GM19328 (cell line): Measurements from ENCODE around the gene TST.

Source experiments
- ATAC-seq: cut with Tn5 transposase; IDR thresholded peaks from one replicate; pipeline ENCODE4 v1.9.1; 2021; ENCODE audit warnings: mild to moderate bottlenecking, moderate library complexity; ENCODE audit not compliant: unreplicated experiment

Gene TST

GRCh38 chr22:37054056-37054395, 34.8 kb upstream of the TST start:
- no peak for ATAC-seq

DNA sequence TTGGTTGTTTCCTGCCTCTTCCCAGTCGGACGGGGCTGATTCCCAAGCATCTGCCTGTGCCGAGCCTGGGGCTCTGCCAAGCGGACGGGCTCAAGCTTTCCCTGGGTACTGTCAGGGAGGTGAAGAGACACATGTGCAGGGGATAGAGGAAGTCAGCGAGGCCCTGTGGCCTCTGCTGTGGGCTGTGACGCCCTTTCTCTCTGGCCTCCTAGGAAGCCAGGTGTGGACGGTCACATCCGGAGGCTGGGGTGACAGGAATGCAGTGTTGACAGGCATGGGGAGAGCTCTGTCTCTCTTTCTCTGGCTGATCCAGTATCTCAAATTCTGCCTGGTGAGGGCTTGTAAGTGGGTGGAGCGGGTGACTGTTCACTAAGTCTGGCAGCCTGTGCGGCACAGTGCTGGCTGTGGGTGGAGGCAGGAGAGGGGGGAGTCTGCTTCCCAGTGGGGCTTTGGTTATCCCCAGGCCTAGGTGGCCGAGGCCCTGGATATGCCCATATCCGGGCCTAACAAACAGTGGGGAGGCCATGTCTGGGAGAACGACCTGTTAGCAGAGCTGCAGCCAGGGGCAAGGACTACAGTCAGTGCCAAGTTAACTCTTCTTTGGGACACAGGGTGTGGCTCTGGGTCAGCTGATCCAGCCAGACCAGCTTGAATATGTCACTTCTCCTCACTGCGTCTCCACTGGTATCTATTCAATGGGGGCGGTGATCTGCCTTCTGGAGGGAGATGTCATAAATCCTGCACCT, 34.2 kb upstream of the TST start:
- ATAC-seq = no peak

- no peak for ATAC-seq
These were observed 33.4 kb upstream of the TST start for GRCh38 chr22:37052386-37053309.

GRCh38 chr22:37051391-37052385, 32.4 kb upstream of the TST start, which contains the start of gene KCTD17:
Gene KCTD17 (plus strand): TSS chr22:37051742. CDS start chr22:37051761, 19 bp downstream.
- ATAC-seq = no peak

DNA sequence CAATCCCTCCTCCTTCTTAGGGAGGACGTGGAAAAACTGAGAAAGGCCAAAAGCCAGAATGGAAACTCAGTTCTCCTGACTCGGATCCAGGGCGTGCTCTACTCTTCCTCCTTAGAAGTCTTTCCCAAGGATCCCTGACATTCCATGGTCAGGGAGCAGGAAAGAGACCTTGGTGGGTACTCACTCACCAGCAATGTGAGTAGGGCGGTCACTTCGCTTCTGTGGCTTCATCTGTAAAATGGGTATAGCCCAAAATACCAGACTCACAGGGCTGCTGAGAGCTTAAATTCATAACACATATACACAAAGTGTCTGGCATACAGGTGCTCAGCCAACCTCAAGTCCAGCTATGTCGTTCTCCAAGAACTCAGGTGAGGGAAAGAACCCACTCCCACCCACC, 31.7 kb upstream of the TST start:
- no peak for ATAC-seq

DNA sequence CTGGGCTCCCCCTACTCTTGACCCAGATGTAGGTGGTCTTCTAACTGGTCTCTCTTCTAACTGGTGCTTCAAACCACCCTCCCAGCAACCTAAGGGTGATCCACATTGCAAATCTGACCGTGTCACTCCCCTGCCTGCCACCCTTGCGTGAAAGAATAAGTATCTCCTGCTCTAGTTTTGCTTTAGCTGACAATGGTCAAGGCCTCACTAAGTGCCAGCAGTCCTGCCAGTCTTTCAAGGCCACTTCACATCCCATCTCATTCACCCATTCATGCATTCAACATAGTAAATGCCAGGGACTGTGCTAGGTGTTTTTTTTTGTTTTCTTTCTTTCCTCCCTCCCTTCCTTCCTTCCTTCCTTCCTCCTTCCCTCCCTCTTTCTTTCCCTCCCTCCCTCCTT, 30.0 kb upstream of the TST start:
- ATAC-seq = no peak

DNA sequence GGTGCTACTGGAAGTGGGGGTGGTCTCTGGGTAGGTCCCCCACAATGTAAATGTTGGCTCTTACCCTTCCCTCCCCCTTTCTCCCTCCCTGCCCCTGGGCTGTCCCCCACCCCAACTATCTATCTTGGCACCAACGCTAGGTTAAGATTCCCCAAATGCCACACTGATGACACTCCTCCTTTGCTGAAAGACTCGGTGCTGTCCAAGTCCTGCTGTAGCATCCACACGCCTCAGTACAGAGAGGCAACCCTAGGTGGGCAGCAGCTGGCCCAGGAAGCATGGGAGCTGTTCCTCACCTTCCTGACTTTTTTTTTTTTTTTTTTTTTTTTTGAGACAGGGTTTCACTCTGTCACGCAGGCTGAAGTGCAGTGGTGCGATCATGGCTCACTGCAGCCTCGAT, 28.9 kb upstream of the TST start:
- ATAC-seq = no peak

- ATAC-seq = no peak
These were observed 27.8 kb upstream of the TST start for GRCh38 chr22:37047006-37047405.

GRCh38 chr22:37046589-37046988, 27.3 kb upstream of the TST start:
- no peak for ATAC-seq

DNA sequence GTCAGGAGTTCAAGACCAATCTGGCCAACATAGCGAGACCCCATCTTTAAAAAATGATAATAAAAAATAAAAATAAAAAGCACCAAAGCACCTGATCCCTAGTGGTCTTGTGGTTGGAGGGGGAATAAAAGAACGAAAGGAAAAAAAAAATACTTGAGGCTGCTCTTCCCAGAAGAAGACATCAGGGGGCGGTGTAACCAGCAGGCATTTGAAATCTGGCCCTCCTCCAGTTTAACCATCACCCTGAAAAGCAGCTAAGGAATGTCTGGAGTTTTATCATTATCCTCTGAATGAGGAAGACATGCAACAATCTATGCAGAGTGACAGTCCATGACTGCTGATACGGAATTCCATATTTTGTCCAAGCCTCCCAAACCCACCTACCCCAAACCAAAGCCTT, 26.7 kb upstream of the TST start:
- no peak for ATAC-seq

GRCh38 chr22:37044634-37045625, 25.7 kb upstream of the TST start:
- no peak for ATAC-seq

GRCh38 chr22:37043828-37044538, 24.7 kb upstream of the TST start:
- ATAC-seq = no peak

DNA sequence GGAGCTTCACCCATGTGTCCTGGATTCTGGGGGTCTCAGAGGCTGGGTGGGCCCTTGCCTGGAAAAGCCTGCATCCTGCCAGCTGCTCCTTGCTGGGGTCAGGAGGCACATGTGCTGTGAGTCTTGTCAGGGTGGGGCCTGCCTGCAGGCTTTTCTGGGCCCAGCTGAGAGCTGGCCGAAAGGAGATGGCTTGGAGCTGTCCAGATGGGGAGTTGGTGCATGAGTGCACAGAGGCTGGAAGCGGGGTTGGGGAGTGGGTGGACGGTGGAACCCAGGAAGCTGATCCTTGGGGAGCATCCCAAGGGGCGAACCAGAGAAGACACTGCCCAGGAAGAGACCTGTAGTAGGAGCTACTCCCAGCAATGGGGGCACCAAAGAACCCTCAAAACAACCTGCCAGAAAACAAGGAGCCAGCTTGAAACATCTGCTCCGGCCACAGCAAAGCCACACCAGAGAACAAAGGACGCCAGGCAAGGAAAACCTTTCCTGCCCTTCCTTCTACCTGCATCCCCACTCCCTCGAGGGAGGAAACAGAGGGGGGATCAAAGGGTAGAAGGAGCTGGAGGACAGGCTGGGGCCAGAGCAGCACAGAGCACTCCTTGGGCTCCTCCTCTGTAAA, 24.1 kb upstream of the TST start:
- ATAC-seq = no peak

- ATAC-seq = no peak
These were observed 20.2 kb upstream of the TST start for GRCh38 chr22:37039466-37039865.

GRCh38 chr22:37037669-37038068, 18.4 kb upstream of the TST start:
- ATAC-seq = no peak

GRCh38 chr22:37036655-37037377, 17.6 kb upstream of the TST start:
- ATAC-seq = no peak

GRCh38 chr22:37033605-37034430, 14.6 kb upstream of the TST start:
- ATAC-seq = no peak
